Uterus (tissue), 4 donors: ENCODE results near the gene RIMKLA. TPM values are rescaled to one million over a fixed set of nuclear protein-coding genes. Genes with fewer than 3 reads are reported as not detected.

Experiments
- DNase-seq, 2 donors: peaks; one replicate each; pipeline ENCODE4 v3.0.0-alpha.2; 2019 to 2020
- H3K27ac ChIP-seq, 2 donors: fragments of 200-600 bp; sonication (generic); 1 replicate in 1 of 2; 2 replicates in 1 of 2; pipeline ENCODE4 v1.5.1; 2016 to 2018
- H3K27me3 ChIP-seq, 2 donors: fragments of 200-600 bp; sonication (generic); one replicate each; pipeline ENCODE4 v1.5.1; 2018 to 2019; ENCODE audit warnings: control low read depth in 1 of 2
- H3K36me3 ChIP-seq, 2 donors: fragments of 200-600 bp; sonication (generic); one replicate each; pipeline ENCODE4 v1.5.1; 2019; ENCODE audit warnings: control low read depth in 1 of 2
- H3K4me1 ChIP-seq, 2 donors: fragments of 200-600 bp; sonication (generic); one replicate each; pipeline ENCODE4 v1.5.1; 2018 to 2019; ENCODE audit warnings: control low read depth in 1 of 2
- H3K4me3 ChIP-seq, 2 donors: fragments of 200-600 bp; sonication (generic); 1 replicate in 1 of 2; 2 replicates in 1 of 2; pipeline ENCODE4 v1.5.1; 2018 to 2019; ENCODE audit warnings: mild to moderate bottlenecking in 1 of 2
- H3K9me3 ChIP-seq, 2 donors: fragments of 200-600 bp; sonication (generic); one replicate each; pipeline ENCODE4 v1.5.1; 2019; ENCODE audit warnings: control low read depth in 1 of 2
- POLR2A ChIP-seq, 2 donors: fragments of 450-650 bp; IDR thresholded peaks; one replicate each; pipeline ENCODE4 v1.6.1; 2016; ENCODE audit warnings: antibody characterized with exemption in 2 of 2, mild to moderate bottlenecking in 1 of 2, moderate library complexity in 1 of 2
- intact Hi-C: fragments of 100-400 bp; cut with DNase I; formaldehyde crosslinking; loops from one replicate; pipeline ENCODE4 v1.15.1; 2023; ENCODE audit warnings: low total_unique reads
- total RNA-seq, 4 donors: library from RNA; depleted of rRNA in 3 of 4; stranded (reverse); fragments of >200 nt in 3 of 4; gene quantifications; one replicate each; pipeline versions ENCODE4 v1.1.0 to v1.2.4, GENCODE V29; 2014 to 2023
- TF ChIP-seq, protein P1 (sequence below), 4 experiments: fragments of 200-600 bp in 2 of 4; fragments of 450-650 bp in 2 of 4; sonication (generic) in 2 of 4; IDR thresholded peaks; one replicate each; pipeline ENCODE4 v1.5.1; 2016 to 2019; ENCODE audit warnings: antibody characterized with exemption in 4 of 4, mild to moderate bottlenecking in 2 of 4, moderate library complexity in 1 of 4
- donor health status: DM: yes; HTN: yes; CAD: no.

Gene RIMKLA
- total RNA-seq, 4 donors from 2014 or later = under 0.01 to 1.6 (median 0.62) TPM; not detected in 1

DNA sequence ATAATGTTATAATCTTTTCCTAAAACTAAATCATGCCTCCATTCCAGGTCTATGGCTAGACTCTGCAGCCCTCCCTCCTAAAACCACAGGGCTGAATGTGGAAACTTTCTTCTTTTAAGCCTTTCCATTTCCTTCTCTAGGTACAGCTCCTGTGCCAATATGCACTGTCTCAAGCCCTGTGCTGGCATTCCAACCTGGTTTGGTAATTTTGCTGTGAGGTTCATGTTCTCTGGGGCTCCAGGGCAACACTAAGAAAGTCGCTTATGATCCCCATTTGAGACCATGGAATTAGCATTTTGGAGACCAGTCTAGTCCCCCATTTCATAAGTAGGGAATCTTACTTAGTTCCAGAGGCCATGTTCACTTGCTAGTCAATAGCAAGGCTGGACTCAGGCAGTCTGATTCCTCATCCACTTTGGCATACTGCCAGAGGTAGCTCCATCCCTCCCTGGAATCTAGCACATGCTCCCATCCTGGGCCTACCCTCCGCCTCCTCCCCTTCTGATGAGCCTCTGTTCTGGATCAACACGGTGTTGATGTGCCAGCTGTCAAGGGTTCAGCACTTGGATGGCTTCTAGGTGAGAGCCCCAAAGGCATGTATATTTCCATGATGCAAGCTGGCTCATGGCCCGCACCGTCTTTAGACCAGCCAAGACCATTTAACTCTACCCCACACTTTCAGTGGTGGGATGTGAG, 38.7 kb downstream of the RIMKLA start:
- no peaks in the 10 kb centered on the region for H3K36me3 ChIP-seq
- TF ChIP-seq, protein P1, sequence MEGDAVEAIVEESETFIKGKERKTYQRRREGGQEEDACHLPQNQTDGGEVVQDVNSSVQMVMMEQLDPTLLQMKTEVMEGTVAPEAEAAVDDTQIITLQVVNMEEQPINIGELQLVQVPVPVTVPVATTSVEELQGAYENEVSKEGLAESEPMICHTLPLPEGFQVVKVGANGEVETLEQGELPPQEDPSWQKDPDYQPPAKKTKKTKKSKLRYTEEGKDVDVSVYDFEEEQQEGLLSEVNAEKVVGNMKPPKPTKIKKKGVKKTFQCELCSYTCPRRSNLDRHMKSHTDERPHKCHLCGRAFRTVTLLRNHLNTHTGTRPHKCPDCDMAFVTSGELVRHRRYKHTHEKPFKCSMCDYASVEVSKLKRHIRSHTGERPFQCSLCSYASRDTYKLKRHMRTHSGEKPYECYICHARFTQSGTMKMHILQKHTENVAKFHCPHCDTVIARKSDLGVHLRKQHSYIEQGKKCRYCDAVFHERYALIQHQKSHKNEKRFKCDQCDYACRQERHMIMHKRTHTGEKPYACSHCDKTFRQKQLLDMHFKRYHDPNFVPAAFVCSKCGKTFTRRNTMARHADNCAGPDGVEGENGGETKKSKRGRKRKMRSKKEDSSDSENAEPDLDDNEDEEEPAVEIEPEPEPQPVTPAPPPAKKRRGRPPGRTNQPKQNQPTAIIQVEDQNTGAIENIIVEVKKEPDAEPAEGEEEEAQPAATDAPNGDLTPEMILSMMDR (IDR thresholded peaks at IDR 0.05) = no peak
- no peak for TF ChIP-seq POLR2A (IDR thresholded peaks at IDR 0.05)
- intact Hi-C loops = no loop called here
- no peaks in the 10 kb centered on the region for H3K27me3 ChIP-seq
- no peak overlapping the region for H3K4me3 ChIP-seq
- DNase-seq = peak; percentile 73 to 79
- no peaks in the 10 kb centered on the region for H3K9me3 ChIP-seq
- peaks cover 4 to 6% of the 10 kb centered on the region in 2 donors for H3K4me1 ChIP-seq
- H3K27ac ChIP-seq = peak overlapping the region in 1 of 2 donors; percentile 11

DNA sequence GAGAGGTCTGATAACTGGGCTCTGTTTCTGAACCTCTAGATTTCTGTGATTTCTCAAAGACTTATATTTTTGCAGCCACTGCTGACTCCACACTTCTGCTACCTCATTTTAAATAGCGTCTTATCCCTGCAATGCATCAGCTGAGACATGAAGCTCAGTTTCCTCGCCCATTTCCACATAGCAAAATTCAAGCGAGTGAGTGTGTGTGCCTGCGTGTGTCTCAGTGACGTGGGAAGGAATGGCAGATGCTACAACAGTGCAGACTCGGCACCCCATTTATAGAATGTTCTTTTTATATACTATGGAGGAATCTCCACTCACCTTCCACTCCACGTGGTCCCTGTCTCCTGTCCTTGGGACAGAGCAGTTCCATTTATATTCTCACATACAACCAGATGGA, 39.5 kb downstream of the RIMKLA start:
- no peaks in the 10 kb centered on the region for H3K27me3 ChIP-seq
- H3K9me3 ChIP-seq = no peaks in the 10 kb centered on the region
- no peak for DNase-seq
- H3K27ac ChIP-seq = no peak overlapping the region
- H3K4me1 ChIP-seq = peaks cover 4 to 6% of the 10 kb centered on the region in 2 donors
- intact Hi-C loops = no loop called here
- H3K36me3 ChIP-seq = no peaks in the 10 kb centered on the region
- TF ChIP-seq, protein P1 (IDR thresholded peaks at IDR 0.05) = no peak
- TF ChIP-seq POLR2A (IDR thresholded peaks at IDR 0.05) = no peak
- no peak overlapping the region for H3K4me3 ChIP-seq

DNA sequence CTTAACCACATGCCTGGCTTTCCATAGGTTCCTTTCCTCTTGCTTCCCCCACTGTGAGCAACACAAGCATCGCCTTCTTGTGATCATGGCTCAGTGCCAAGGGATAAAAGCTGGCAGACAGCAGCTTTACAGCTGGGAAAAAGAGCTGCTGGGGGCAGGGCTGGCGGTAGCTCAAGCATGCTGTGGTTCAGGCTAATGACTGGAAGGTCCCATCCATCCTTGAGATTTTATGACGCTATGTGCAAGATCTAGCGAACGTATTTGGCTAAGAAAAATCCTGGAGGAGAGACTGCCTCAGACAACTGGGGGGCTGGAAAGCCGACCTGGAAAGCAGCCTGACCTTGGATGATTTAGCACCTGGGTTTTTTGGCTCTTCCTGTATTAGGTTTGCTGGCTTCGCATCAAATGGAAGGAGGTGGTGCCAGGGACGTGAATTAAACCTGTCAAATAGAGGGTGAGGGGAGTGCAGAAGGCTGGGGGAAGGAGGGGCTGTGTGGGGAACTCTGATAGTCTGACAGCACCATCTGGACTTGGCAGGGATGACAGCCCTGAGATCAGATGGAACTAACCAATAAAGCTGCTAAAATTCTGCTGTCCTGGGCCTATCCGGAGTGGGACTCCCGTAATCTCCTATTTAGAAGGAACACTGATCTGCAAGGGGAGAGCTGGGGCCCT, 40.5 kb downstream of the RIMKLA start:
- peaks cover 4 to 6% of the 10 kb centered on the region in 2 donors for H3K4me1 ChIP-seq
- peak overlapping the region in 1 of 2 donors; percentile 33 for H3K27ac ChIP-seq
- intact Hi-C loops = no loop called here
- H3K4me3 ChIP-seq = no peak overlapping the region
- DNase-seq = peak; percentile 86 to 87
- TF ChIP-seq POLR2A (IDR thresholded peaks at IDR 0.05) = no peak
- TF ChIP-seq, protein P1 (IDR thresholded peaks at IDR 0.05) = no peak
- no peaks in the 10 kb centered on the region for H3K27me3 ChIP-seq
- H3K9me3 ChIP-seq = no peaks in the 10 kb centered on the region
- H3K36me3 ChIP-seq = no peaks in the 10 kb centered on the region

DNA sequence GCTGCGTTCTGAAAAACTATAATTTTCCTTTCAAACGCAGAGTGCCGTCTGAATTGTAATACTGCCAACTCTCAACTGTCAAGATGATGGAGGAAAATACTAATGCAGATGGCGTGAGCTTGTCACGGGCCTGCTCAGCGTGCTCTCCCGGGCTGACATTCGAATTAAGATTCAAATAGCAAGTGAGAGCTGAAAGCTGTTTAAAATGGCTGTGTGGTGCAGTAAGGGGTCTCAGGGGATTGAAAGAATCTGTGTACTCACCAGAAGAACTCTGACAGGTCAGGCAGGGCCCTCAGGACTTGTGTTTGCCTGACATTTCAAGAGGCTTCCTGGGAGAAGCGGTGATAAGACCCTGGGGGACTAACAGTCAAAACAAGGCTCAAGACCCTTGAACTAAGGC, 42.1 kb downstream of the RIMKLA start:
- H3K27me3 ChIP-seq = no peaks in the 10 kb centered on the region
- TF ChIP-seq POLR2A (IDR thresholded peaks at IDR 0.05) = no peak
- TF ChIP-seq, protein P1 (IDR thresholded peaks at IDR 0.05) = no peak
- DNase-seq = no peak
- H3K36me3 ChIP-seq = no peaks in the 10 kb centered on the region
- intact Hi-C loops = no loop called here
- H3K4me3 ChIP-seq = no peak overlapping the region
- no peak overlapping the region for H3K27ac ChIP-seq
- no peaks in the 10 kb centered on the region for H3K9me3 ChIP-seq
- H3K4me1 ChIP-seq = peaks cover 4 to 6% of the 10 kb centered on the region in 2 donors

DNA sequence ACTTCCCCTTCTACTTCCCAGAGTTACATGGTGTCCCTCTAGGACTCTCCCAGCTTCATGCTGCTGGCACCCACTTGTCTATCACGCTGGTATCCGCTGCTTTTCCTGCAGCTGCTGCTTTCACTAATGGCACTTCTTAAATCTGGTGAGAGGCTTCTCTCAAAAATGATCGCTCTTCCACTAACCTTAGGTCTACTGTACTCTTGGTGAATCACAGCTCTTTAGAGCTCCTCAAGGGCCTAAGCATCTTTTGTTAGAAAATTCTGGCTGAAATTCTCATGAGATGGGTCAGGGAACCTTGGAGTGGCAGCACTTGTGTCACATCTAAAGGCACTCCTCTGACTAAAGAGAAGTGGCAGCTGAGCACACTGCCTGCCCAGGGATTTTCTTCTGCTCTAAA, 43.1 kb downstream of the RIMKLA start:
- Histone ChIP-seq H3K9me3 (no peaks in the 10 kb centered on the region), H3K4me3 (no peak overlapping the region), H3K27me3 (no peaks in the 10 kb centered on the region), H3K27ac (no peak overlapping the region), H3K36me3 (peaks cover 0 to 3% of the 10 kb centered on the region in 2 donors), H3K4me1 (peaks cover 4 to 6% of the 10 kb centered on the region in 2 donors)
- intact Hi-C loops = no loop called here
- TF ChIP-seq, protein P1 (IDR thresholded peaks at IDR 0.05) = no peak
- TF ChIP-seq POLR2A (IDR thresholded peaks at IDR 0.05) = no peak
- no peak for DNase-seq
